DMS153 treated with DMSO at 0.1 percent for 48 hours (cell line): ENCODE results near the gene EEFSEC.

Experiments
- DNase-seq: peaks from one replicate; lab custom pipeline; 2025; ENCODE audit not compliant: unreplicated experiment; lab: John Stamatoyannopoulos, UW

Gene EEFSEC

GRCh38 chr3:128364808-128365360 lies 211.6 kb downstream of the EEFSEC start:
- DNase-seq = no peak

- no peak for DNase-seq
These were observed 212.9 kb downstream of the EEFSEC start for GRCh38 chr3:128366136-128366535.

- DNase-seq = no peak
These were observed 213.4 kb downstream of the EEFSEC start for GRCh38 chr3:128366652-128367051.

DNA sequence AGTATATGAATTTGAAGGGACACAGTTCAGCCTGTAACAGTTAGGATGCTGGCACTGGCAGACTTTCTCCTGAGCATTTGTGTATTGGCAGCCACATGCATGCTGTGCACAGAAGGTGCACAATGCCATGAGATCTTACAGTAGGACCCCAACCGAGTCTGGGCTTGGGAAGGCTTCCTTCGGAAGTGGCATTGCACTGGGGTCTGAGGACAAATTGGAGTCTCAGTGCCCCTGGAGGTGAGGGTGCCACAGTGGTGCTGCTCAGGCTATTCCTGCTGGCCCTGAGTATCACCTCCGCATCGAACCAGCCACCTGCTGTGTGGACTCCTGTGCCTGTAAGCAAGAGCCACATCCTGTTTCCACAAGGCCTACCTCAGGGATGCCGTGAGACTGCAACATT lies 213.9 kb downstream of the EEFSEC start:
- DNase-seq = no peak

GRCh38 chr3:128367761-128368160 lies 214.5 kb downstream of the EEFSEC start:
- DNase-seq = no peak

DNA sequence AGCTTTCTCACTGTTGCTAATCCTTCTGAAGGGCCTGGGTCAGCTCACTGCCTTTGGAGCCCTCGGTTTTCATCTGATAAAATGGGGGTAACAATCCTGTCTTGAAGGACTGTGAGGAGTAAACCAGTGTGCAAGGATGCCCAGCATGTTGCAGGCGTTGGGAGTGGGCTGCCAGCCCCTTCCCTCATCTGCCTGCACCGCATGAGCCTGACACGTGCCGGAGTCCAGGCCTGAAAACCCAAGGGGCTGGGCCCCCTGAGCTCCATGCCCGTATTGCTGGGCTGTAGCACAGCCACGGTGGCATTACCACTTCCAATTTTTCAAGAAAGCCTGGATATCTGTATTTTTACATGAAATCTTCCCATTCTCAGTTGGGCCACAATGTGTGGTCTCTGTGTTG lies 215.3 kb downstream of the EEFSEC start:
- no peak for DNase-seq

- no peak for DNase-seq
These were observed 215.9 kb downstream of the EEFSEC start for GRCh38 chr3:128369121-128369703.

- DNase-seq = no peak
These were observed 216.8 kb downstream of the EEFSEC start for GRCh38 chr3:128369881-128370642.

GRCh38 chr3:128372281-128372680 lies 219.0 kb downstream of the EEFSEC start:
- no peak for DNase-seq

DNA sequence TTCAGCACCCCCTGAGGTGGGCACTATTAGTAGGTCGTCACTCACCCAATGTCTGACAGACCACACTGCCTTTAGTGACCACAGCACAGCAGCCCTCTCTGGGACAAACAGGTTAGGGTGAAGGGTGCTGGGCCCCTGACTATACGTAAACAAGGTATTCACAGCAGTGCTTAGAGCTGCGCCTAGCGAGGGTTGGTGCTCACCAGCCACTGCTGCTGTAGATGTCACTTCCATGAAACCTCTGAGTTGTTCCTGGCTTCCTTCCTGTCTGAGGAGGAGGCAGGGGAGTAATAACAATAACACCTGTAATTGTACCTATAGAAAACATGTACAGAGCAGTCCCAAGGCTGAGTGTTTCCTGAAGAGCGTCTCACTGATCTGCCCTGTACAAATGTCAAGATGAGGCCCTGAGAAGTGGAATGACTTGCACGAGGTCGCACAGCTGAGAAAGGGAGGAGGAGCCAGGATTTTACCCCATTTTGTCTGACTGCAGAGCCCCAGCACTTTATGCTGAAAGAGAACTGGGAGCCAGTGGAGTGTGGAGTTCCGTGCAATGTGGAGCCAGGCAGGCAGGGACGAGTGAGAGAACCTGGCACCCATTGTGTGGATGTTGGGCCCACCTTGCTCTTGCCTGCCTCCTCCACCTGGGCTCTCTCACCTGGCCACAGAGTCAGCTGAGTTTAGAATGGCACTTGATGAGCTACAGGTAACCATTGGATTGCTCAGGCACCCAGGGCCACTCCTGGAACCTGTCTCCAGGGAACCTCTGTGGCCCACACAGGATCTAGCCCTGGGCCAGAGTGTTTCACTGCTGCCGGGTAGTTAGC lies 219.6 kb downstream of the EEFSEC start:
- no peak for DNase-seq

DNA sequence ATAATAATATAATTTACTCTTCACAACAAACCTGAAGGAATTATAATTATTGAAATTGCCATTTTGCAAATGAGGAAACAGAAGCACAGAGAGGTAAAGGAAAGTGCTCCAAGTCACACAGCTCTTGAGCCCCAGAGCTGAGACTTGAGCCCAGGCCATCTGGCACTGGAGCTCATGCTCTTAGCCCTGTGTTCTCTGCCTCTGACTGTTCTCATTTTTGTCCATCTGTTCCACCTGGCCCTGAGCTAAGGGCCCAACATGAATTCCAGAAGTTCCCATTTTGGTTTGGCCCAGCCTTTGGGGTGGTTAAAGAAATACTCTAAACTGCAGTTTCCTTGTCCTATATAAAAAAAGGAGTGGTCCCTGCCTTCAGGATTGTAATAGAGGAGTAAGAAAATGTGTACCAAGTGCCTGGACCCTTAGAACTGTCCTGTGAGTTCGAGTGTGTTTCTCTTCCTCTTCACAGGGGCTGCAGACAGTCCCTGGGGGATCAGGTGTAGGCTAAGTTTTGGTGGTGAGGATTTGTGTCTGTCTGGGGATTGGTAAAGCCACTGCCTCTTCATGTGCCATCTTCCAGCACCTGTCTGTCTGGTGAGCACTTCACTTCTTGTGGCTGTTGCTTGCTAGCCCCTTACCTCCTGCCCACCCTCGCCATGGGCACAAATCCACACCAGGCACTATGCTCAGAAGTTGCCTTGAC lies 221.6 kb downstream of the EEFSEC start:
- DNase-seq = no peak

DNA sequence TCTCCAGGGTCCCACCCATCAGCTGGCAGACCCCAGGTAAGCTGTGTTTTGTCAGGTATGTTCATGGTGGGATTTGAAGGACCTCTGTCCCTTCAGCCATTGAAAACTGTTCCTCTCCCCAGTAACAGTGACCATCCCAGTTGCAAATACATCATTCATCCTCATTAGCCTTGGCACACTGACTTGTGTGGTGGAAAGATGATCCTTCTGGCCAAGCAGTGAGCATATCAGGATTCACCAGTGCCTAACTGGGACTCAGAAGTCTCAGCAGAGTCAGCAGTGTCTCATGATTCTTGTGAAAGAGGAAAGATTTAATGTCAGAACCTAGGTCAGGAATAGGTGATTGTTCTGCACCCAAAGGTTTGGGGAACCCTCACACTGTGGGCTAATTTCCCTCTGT lies 223.2 kb downstream of the EEFSEC start:
- DNase-seq = no peak

GRCh38 chr3:128378631-128379347 lies 225.5 kb downstream of the EEFSEC start:
- no peak for DNase-seq

GRCh38 chr3:128379367-128380160 lies 226.3 kb downstream of the EEFSEC start:
- DNase-seq = no peak

DNA sequence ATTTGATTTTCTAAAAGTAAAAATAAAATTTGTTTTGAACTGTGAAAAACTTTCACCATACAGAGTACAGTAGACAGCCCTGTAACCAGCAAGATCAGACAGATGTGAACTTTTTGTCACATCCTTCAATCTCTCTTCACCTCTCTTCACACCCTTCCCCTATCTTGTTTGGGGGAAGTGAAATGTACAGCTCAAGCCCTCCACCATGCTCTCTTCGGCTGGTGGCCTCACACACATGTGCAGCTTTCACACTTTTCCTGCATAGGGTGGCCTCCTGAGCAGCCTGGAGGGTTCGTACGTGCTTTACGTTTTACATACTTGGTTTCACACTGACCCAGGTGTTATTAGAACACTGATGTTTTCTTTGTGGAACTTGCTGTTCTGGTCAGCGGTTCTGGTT lies 227.0 kb downstream of the EEFSEC start:
- DNase-seq = no peak

DNA sequence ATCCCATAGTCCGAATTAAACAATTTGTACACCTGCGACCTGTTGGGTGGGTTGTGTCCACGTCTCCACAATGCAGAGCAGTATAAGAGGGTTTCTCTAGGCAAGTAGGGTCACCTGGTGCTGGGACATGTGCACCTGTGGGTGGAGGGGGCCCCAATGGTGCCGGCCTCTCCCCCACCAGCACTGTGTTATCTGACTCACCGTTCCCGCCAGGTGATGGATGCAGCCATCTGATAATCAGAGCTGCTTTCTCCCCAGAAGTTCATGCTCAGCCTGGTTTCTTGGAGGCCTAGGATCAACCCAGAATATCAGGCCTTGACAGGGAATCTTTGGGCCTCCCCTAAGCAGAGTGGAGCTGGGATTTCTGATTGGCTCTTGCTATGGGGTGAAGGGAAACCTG lies 227.4 kb downstream of the EEFSEC start:
- DNase-seq = no peak

DNA sequence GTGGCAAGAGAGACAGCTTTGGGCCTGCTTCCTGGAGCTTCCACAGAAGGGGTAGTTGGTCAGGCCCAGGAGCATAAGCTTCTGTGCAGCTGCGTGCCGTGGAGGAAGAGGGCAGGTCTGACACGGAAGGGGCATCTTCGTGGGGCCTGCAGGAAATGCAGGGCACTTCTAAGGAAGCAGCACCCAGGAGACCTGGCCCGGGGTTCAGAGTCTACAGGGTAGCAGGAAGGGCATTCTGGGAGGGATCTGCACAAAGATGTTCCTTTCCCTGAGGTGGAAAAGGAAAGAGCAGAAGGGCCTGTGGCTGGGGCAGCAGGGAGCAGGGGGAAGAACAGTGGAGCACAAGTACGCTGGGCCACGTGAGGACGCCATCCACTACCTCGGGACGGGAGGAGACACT lies 228.3 kb downstream of the EEFSEC start:
- no peak for DNase-seq

DNA sequence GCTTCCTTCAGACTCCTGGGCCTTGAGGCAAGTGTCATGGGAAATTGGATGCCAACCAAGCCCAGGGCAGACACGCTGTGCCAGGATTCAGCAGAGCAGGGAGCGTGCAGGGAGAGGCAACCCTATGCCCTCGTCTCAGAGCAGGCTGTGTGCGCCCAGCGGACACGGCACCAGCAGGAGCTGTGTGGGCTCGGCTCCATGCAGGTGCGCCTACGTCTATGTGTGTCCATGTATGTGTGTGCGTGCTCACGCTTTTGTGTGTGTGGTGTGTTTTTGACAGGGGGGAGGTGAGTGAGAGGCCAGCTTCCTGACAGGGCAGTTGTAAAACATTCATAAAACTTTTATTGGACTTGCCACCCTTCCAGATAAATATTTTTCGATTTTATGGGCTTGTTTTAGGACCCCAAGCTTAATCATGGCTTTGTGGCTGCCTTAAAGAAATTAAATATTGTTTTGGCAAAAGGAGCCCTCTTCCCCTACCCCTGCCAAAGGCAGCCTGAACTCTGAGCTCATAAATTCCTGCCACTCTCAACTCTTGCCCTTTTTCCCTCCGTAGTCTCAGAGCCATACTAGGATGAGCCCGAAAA lies 229.0 kb downstream of the EEFSEC start:
- no peak for DNase-seq
